Glomerular visceral epithelial cell (primary cell): Measurements from ENCODE around the gene HMGCS1.
"Not testable (repeated sequence)": the region's sequence is repeated elsewhere in the genome, so short reads cannot be mapped to it uniquely, and the experiment has no call there.

Source experiments
- DNase-seq: peaks from one replicate; pipeline ENCODE4 v3.0.0-alpha.2; 2016; ENCODE audit errors: extremely low spot score

HMGCS1 gene

DNA sequence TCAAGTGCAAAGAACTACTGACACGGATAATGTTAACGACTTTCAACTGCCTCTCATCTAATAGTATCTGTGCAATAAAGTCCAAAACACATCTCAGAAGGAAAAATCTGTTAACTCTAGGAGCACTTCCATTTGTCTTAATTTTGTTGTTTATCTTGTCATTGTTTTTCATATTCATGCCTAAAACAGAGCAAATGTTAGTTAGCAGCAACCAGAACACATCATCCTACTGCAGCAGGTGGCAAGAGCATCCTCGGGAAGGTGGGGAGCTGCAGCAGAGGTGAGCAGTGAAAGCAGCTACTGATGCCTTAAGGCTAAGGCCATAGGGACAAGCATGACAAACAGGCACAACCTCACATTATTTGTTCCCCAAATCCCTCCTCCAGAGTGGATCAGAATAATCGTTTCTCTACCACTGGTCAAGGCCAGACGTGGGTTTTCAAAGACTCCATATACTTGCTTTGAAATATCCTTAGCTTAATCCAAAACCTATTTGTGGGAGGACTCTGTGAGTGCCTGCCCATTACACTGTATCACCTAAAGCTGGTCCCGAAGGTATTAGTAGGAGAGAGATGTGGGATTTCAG, 1.0 kb downstream of the HMGCS1 start:
- DNase-seq, result no peak

GRCh38 chr5:43309637-43310036, 3.6 kb downstream of the HMGCS1 start:
- peak; percentile 29 for DNase-seq

DNA sequence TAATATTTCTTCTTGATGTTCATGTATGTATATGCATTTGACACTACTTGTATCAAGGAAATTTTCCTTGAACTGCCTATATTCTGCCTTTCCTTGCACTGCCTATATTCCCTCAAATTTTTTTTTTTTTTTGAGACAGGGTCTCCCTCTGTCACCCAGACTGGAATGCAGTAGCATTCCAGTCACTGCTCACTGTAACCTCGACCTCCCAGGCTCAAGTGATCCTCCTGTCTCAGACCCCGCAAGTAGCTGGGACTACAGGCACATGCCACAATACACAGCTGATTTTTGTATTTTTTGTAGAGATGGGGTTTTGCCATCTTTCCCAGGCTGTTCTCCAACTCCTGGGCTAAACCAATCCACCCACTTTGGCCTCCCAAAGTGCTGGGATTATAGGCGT, 4.1 kb downstream of the HMGCS1 start:
- no peak for DNase-seq

GRCh38 chr5:43306954-43307353, 6.3 kb downstream of the HMGCS1 start:
- not testable (repeated sequence) for DNase-seq

GRCh38 chr5:43305948-43306565, 7.2 kb downstream of the HMGCS1 start:
- peak; percentile 73 for DNase-seq

GRCh38 chr5:43304525-43304924, 8.7 kb downstream of the HMGCS1 start:
- no peak for DNase-seq

- DNase-seq, result no peak
These were observed 10.0 kb downstream of the HMGCS1 start for GRCh38 chr5:43303242-43303641.

DNA sequence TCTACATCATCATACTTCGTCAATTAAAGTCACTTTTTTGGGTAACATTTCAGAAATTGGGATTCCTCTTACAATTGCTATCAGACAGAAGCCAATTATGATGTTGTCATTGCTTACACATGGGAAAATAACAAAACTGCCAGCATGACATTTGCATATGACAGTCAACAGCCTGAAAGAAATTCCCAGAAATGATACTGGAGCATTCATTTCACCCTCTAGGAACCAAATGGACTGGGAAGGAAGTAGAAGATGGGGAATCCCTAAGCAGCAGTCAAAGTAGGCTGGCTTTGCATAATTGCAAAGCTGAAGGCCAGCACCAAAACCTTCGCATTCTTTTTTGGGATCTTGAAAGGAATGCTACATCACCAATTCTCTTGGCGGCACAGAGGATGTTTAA, 10.7 kb downstream of the HMGCS1 start:
- no peak for DNase-seq

- DNase-seq, result no peak
These were observed 11.5 kb downstream of the HMGCS1 start for GRCh38 chr5:43301653-43302091.

GRCh38 chr5:43300112-43300511, 13.1 kb downstream of the HMGCS1 start:
- no peak for DNase-seq

- DNase-seq, result no peak
These were observed 14.8 kb downstream of the HMGCS1 start for GRCh38 chr5:43298443-43298842.

GRCh38 chr5:43296835-43297234, 16.4 kb downstream of the HMGCS1 start:
- no peak for DNase-seq

DNA sequence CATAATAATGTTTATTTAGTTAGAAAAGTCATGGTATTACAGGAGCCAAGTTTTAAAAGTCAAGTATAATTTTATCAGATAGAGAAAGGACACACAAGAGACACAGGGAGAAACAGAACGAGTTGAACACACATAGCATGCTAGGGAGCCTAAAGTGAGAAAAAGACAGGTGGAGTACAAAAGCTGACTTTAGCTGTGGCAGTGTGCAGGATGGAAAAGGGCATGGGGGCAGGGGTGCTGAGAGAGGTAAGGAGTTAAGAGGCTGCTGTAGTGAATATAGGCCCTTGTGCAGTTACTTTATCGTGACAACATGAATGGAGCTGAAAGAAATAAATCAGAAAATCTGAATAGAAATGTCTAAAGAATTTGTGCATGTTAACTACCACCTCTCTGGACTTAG, 18.0 kb downstream of the HMGCS1 start:
- DNase-seq, result no peak

DNA sequence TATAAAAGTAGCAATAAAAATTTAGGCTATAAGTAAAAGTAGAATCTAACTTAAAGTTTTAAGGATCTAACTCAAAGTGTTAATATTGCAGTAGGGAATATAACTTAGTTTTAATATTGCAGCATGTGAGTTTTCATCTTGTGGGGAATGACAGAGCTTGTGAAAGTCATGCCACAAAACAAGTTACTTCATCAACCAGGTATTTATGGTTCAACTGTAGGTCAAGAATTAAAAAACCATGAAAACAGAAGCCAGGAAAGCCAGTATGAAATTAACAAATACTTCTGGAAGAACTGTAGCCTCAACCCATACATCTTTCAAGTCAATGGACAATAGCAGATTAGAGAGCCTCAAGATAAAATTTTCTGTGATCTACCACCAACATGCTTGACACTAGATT, 19.0 kb downstream of the HMGCS1 start:
- DNase-seq, result peak; percentile 50

- no peak for DNase-seq
These were observed 22.5 kb downstream of the HMGCS1 start for GRCh38 chr5:43290726-43291125.

GRCh38 chr5:43288269-43288831, 24.9 kb downstream of the HMGCS1 start:
- DNase-seq, result no peak

GRCh38 chr5:43287493-43287892, 25.7 kb downstream of the HMGCS1 start:
- no peak for DNase-seq

DNA sequence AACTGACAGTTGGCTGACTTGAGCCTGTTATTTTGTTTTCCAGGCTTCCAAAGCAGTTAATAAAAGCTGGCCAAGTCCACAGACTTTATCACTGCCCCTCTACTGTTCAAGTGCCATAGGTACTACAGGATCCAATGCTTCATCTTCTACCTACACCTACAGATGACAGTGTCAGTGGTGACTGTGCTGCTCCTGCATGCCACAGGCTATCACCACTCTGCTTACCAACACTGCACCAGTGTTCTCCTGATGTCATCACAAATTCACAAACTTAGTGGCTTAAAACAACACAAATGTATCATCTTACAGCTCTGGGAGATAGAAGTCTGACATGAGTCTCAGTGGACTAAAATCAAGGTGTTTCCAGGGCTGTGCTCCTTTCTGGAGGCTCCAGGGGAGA, 26.6 kb downstream of the HMGCS1 start:
- no peak for DNase-seq

GRCh38 chr5:43281840-43282658, 31.2 kb downstream of the HMGCS1 start:
- no peak for DNase-seq

- no peak for DNase-seq
These were observed 33.5 kb downstream of the HMGCS1 start for GRCh38 chr5:43279548-43280274.

DNA sequence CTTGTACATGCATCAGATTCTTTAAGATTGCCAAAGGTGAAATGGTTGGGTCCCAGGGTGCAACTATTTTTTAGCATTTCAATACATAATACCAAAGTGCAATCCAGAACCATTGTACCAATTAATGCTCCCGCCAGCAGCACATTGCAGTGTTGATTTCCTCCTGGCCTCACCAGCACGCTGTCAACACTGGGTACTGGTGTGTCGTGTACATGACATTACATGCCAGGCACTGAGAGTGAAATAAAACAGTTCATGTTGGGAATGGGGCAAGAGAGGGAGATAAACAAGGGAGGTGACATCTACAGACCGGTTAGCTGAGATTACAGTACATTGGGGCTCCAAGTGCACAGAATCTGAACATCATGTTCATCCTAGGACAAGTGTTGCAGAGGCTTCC, 37.8 kb downstream of the HMGCS1 start:
- no peak for DNase-seq
